Dedifferentiated amniotic fluid mesenchymal stem cell (primary cell): ENCODE data around the gene ZNF592.

Source experiments
- DNase-seq: peaks from one replicate; pipeline ENCODE4 v3.0.0-alpha.2; 2016; ENCODE audit errors: extremely low spot score

Gene ZNF592

GRCh38 chr15:84805221-84805620 is 56.8 kb downstream of the ZNF592 start:
- no peak for DNase-seq

- no peak for DNase-seq
Measured at GRCh38 chr15:84807228-84807627, 58.8 kb downstream of the ZNF592 start.

- no peak for DNase-seq
Measured at GRCh38 chr15:84810073-84810840, 61.9 kb downstream of the ZNF592 start.

- DNase-seq: no peak
Measured at GRCh38 chr15:84811151-84811550, 62.8 kb downstream of the ZNF592 start.

GRCh38 chr15:84811828-84812227 is 63.4 kb downstream of the ZNF592 start:
- DNase-seq: no peak

GRCh38 chr15:84812842-84813241 is 64.5 kb downstream of the ZNF592 start:
- no peak for DNase-seq

- DNase-seq: no peak
Measured at GRCh38 chr15:84813435-84813834, 65.0 kb downstream of the ZNF592 start.

- no peak for DNase-seq
Measured at GRCh38 chr15:84813931-84814330, 65.5 kb downstream of the ZNF592 start.

GRCh38 chr15:84814916-84815315 is 66.5 kb downstream of the ZNF592 start:
- no peak for DNase-seq

- no peak for DNase-seq
Measured at GRCh38 chr15:84816694-84817465, 68.5 kb downstream of the ZNF592 start, which contains the start of gene ALPK3. ALPK3 (plus strand) TSS chr15:84817356; CDS start chr15:84817453, 97 bp downstream.

GRCh38 chr15:84817466-84818081 is 69.2 kb downstream of the ZNF592 start:
- no peak for DNase-seq

GRCh38 chr15:84818261-84819131 is 70.1 kb downstream of the ZNF592 start:
- DNase-seq: no peak

- no peak for DNase-seq
Measured at GRCh38 chr15:84819291-84819768, 70.9 kb downstream of the ZNF592 start.

GRCh38 chr15:84819791-84820190 is 71.4 kb downstream of the ZNF592 start:
- DNase-seq: no peak

- DNase-seq: no peak
Measured at GRCh38 chr15:84821501-84822021, 73.2 kb downstream of the ZNF592 start.

GRCh38 chr15:84822653-84823281 is 74.4 kb downstream of the ZNF592 start:
- DNase-seq: no peak

- DNase-seq: no peak
Measured at GRCh38 chr15:84823282-84823878, 75.0 kb downstream of the ZNF592 start.

- DNase-seq: no peak
Measured at GRCh38 chr15:84824260-84825007, 76.0 kb downstream of the ZNF592 start.

- DNase-seq: no peak
Measured at GRCh38 chr15:84826369-84826823, 78.0 kb downstream of the ZNF592 start.
